Measurements from ENCODE around the gene SH3PXD2A. TPM values are rescaled to one million over a fixed set of nuclear protein-coding genes. Genes with fewer than 3 reads are reported as not detected.
A peak's percentile ranks its signal among the peaks of the same experiment; 100 is the strongest.

SH3PXD2A gene, protein sequence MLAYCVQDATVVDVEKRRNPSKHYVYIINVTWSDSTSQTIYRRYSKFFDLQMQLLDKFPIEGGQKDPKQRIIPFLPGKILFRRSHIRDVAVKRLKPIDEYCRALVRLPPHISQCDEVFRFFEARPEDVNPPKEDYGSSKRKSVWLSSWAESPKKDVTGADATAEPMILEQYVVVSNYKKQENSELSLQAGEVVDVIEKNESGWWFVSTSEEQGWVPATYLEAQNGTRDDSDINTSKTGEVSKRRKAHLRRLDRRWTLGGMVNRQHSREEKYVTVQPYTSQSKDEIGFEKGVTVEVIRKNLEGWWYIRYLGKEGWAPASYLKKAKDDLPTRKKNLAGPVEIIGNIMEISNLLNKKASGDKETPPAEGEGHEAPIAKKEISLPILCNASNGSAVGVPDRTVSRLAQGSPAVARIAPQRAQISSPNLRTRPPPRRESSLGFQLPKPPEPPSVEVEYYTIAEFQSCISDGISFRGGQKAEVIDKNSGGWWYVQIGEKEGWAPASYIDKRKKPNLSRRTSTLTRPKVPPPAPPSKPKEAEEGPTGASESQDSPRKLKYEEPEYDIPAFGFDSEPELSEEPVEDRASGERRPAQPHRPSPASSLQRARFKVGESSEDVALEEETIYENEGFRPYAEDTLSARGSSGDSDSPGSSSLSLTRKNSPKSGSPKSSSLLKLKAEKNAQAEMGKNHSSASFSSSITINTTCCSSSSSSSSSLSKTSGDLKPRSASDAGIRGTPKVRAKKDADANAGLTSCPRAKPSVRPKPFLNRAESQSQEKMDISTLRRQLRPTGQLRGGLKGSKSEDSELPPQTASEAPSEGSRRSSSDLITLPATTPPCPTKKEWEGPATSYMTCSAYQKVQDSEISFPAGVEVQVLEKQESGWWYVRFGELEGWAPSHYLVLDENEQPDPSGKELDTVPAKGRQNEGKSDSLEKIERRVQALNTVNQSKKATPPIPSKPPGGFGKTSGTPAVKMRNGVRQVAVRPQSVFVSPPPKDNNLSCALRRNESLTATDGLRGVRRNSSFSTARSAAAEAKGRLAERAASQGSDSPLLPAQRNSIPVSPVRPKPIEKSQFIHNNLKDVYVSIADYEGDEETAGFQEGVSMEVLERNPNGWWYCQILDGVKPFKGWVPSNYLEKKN
- 1.7 and 8.2 TPM in 2 replicates for total RNA-seq

DNA sequence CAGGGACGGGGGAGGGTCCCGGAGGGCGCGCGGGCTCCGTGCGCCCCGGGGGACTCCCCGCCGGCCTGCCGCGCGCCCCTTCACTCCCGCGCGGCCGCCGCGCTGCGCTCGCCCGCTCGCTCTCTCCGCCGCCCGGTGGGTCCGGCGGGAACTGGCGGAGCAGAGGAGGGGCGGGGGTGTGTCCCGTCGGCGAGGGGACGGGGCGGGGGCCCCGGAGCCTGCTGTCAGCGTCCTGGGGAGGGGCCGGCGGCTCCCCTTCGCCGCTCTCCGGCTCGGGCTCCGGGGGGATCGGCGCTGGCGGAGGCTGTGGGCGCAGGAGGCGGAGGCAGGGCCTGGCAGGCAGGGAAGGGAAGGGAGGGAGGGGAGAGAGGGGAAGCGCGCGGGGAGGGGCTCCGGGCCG lies at the start of gene SH3PXD2A:
Gene SH3PXD2A (minus strand): TSS at position 153 of the 400 bp plus-strand sequence. CDS start 310 bp downstream, outside the sequence.
- DNase-seq (ENCODE audit: low read depth), result no peak

GRCh38 chr10:103901299-103901698 lies 45.9 kb upstream of the SH3PXD2A start:
- no peak for DNase-seq (ENCODE audit: low read depth)

- no peak for DNase-seq (ENCODE audit: low read depth)
Observed at GRCh38 chr10:103899312-103899711, 43.9 kb upstream of the SH3PXD2A start.

DNA sequence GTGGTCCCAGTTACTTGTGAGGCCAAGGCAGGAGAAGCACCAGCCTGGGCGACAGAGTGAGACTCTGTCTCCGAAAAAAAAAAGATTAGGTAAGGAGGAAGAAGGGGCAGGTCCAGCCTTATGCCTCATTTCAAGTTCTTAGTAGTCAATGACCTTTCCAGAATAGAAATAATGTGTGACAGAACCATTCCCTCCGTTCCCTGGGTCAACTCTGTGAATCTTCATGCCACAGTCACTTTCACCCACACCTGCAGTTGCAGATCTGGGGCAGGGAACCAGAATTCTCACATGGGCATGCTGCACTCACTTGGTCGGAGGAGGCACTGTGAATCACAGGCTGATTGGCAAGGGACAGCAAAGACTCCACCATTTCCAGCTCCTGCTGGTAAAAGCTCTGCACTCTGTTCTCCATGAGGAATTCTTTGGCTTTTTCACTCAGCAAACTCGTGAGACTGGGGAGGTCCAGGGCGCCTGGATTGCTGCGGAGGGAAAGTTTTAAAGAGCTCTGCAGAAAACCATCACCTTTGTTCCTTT lies 41.9 kb upstream of the SH3PXD2A start:
- DNase-seq (ENCODE audit: low read depth), result no peak

DNA sequence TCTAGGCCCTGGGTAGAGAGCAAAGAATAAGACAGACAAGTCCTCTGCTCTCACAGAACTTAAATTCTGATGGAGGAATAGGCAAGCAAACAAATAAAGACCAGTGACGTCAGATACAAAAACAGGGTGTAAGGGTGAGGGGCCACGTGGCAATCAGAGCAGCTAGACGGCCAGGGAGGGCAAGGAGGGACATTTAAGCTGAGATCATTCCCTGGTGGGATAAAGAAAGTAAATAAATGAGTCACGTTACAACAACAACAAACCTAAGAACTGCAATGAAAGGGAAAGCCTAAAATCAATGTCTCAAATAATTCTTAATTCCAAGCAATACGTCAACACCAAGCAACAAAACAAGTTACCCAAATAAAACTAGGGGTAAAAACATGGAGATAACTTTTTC lies 40.8 kb upstream of the SH3PXD2A start:
- no peak for DNase-seq (ENCODE audit: low read depth)

DNA sequence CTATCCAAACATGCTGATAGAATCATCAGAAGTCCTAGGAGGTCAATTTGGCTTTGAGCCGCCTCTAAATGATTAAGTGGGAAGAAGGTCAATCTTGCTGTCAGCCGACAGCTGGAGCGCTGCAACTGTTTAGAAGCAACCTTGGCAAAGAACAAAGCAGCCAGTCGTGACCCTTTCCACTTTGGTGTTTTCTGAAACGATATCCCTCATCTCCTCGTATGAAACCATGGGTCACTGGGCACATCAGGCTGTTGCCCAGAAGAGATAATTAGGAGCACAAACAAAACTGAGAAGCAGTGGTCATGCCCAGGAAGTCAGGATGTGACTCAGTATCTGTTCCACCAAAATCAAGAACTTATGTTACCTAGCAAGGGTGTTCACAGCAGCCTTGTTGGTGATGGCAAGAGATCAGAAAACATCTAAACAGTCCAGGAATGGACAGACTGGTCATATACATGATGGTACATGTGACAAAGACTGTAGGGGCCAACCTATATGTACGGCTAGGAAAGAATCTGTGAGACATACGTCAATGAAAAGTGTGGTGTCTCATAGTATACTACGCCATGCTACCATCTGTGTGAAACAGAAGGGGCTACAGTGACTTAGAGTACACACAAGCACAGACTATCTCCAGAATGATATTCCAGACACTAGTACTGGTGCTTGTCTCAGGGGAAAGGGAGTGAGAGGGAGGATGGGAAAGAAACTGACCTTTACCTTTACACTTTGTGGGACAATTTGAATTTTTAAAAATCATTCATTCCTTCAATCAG lies 40.2 kb upstream of the SH3PXD2A start:
- DNase-seq (ENCODE audit: low read depth), result peak; percentile 86

DNA sequence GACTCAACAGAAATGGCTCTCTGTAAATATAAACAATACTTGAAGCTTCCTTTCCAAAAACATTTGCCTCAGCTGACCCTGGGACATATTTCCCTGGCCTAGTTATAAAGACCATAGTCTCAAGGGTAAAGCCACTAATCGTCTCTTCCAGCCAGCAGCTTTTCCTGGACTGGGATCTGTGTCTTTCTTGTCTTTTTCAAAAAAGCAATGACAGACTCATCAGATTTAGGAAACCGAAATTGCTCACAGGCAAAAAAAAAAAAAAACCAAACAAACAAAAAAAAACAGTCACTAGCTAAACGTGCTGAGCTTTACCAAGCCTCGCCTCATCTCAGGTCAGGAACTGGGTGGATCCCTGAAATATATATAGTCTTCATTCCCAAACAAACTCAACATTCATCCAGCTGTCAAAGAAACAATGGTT lies 39.1 kb upstream of the SH3PXD2A start:
- DNase-seq (ENCODE audit: low read depth), result no peak

- no peak for DNase-seq (ENCODE audit: low read depth)
Observed at GRCh38 chr10:103893817-103894216, 38.4 kb upstream of the SH3PXD2A start.

GRCh38 chr10:103892181-103892580 lies 36.8 kb upstream of the SH3PXD2A start:
- no peak for DNase-seq (ENCODE audit: low read depth)

- no peak for DNase-seq (ENCODE audit: low read depth)
Observed at GRCh38 chr10:103890688-103891087, 35.3 kb upstream of the SH3PXD2A start.

GRCh38 chr10:103890194-103890658 lies 34.9 kb upstream of the SH3PXD2A start:
- peak; percentile 82 for DNase-seq (ENCODE audit: low read depth)

DNA sequence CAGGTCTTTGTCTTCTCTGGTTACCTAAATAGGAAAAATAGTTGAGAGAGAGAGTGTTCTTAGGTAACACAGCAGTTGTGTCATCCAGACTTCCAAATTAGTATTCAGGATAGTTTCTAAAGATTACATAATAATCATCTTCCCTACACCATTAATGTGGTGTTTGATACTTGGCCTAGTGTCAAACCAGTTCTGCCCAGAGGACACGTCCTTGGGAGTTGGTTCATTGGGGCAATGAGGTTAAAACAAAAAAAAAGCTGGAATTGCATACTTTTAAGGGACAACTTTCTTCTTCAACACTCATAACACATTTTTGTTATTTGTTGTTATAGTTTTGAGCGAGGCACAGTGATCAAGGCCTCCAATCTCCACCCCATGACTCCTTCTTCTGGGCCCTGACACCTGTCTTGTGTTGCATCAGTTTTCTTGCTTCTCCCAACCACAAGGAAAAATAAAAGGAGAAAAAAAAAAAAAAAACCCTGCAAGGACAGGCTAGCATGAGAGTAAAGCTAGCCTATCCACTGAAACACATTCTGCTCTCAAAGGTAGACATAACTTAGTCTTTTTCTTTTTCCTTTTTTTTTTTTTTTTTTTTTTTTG lies 33.8 kb upstream of the SH3PXD2A start:
- no peak for DNase-seq (ENCODE audit: low read depth)

- DNase-seq (ENCODE audit: low read depth), result peak; percentile 94
Observed at GRCh38 chr10:103888113-103888841, 32.9 kb upstream of the SH3PXD2A start.

DNA sequence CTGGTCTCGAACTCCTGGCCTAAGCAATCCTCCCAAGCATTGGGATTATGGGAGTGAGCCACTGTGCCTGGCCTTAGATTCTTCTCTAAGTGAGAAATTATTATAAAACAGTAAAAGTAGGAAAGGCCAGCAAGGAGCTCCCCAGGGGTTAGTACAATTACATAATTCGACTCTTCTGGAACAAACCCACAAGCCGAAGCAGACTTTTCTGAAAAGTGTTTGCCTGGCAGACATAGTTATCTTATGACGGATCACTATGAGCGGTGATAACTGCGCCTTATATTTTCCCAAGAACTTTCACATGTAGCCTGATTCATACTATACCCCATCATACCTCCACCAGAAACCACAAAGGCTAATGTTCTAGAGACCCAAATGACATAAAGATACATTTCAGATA lies 30.2 kb upstream of the SH3PXD2A start:
- no peak for DNase-seq (ENCODE audit: low read depth)

DNA sequence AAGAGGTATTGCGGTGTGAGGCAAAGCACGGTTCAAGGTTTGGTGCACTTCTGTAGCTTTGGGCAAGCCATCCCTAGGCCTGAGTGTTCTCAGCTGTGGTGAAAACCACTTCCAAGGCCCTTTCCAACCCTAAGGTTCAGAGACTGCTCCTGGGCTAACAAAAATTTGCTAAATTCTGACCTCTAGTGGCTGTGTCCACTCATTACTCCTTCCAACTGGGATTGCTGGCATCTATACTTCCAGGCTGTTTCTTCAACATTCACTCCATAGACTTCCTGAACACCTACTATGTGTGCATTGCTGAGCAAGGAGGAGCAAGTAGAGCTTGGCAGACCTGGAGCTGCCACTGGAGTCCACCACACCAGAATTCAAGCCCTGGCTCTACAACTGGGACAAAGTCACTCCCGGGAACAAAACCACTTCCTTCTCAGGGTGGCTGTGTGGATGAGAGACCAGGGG lies 29.3 kb upstream of the SH3PXD2A start:
- DNase-seq (ENCODE audit: low read depth), result peak; percentile 62

DNA sequence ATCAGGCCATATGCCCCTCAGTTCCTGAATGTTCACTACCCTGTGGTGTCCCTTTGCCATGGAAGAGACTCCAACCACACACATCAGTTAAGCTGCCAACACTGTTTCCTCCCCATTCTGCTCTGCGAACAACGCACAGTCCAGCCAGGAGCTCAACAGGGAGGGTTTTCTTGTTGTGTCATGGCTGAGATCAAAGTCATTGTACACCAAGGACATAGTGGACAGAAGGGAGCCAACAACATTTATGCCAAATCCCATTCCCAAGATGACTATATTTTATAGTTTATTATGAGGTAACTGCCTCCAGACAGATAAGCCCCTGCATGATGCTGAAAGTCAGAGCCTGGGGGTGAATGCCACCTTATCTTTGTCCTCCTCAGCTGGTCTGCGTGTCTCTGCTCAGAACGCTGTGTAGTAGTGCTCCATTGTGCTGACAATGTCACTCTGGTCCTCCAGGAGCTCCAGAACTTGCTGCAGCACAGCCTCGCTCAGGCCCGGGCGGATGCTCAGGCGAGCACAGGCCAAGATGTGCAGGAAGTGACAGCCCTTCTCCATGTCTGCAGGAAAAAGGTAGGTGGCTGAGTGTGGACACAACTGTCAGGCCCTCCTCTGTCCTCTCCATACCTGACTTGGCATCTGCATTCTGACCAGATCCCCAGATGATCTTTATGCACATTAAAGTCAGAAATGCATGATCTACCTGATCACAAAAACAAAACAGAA lies 27.1 kb upstream of the SH3PXD2A start:
- no peak for DNase-seq (ENCODE audit: low read depth)

DNA sequence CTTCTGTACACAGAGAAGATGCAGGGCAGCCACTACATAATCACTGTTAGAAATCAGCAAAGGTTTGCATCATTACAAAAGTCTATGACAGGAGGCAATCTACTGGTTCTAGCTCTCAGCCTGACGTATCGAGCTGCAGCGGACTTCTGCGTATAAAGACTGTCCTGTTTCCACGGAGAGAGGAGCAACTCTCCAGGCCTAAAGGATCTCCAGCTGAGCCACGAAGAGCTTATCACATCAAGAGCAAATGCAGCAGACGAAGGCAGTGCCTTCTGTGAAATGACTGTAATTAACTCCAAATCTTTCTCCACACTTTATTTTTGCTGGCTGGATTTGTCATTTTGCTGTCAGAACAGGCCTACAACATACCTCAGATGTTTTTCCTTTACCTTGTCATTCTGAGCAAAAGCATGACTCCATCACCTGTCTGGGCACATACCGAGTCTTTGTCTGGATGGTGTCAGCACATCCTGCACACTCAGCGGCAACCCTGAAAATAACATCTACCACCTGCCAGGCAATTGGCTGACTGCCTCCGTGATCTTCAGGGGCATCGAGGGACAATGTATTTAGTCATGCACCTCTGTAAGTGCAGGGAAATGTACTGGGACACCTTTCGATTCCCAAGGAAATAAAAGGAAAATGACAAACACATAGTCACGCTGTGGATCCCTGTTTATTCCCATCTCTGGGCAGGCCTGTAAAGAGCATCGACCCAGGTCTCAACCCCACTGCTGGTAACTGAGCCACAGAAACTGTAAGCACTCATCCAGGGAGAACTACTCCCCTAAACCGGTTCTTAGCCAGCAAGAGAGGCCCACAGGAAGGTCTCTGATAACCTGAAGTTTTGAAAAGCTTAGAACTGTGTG lies 26.3 kb upstream of the SH3PXD2A start:
- DNase-seq (ENCODE audit: low read depth), result no peak

DNA sequence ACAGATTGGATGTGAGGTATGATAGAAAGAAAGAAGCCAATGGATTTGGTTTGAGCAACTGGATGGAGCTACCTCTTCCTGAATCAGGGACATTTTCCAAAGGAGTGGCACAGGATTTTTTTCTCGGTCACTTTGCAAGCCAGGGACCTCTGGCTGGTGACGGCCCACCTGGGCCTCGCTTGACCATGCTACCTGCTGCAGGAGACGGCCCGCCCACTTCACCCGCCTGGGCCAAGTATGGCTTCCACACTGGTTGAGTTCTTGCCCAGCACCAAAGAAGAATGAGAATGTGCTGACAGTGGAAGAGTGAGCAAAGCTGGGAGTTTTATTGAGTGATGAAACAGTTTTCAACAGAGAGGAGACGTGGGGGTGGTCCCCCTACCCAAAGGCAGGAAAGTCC lies 24.5 kb upstream of the SH3PXD2A start:
- no peak for DNase-seq (ENCODE audit: low read depth)

Data from renal cortical epithelial cell (primary cell).